Gastrocnemius medialis (tissue), 4 donors: Measurements from ENCODE around the gene CYB5B.

Source experiments
- CTCF ChIP-seq, 5 experiments: fragments of 450-650 bp in 3 of 5; fragments of 200-600 bp in 2 of 5; sonication (generic) in 2 of 5; IDR thresholded peaks in 4 of 5; conservative IDR thresholded peaks in 1 of 5; 1 replicate in 4 of 5; 2 replicates in 1 of 5; pipeline ENCODE4 v1.5.1; 2016 to 2019; ENCODE audit warnings: antibody characterized with exemption in 5 of 5, mild to moderate bottlenecking in 3 of 5, moderate library complexity in 3 of 5
- POLR2A ChIP-seq, 2 donors: fragments of 450-650 bp; IDR thresholded peaks; one replicate each; pipeline ENCODE4 v1.6.1; 2017; ENCODE audit warnings: antibody characterized with exemption in 2 of 2, mild to moderate bottlenecking in 2 of 2, moderate library complexity in 2 of 2

- TF ChIP-seq CTCF (IDR thresholded peaks at IDR 0.05 in 4 of 5, conservative IDR thresholded peaks at IDR 0.05 in 1 of 5) (no peak), POLR2A (IDR thresholded peaks at IDR 0.05) (no peak)
Observed at GRCh38 chr16:69483611-69484010, 59.2 kb downstream of the CYB5B start.
